Measurements from ENCODE around the gene CAMK2N2. TPM values are rescaled to one million over a fixed set of nuclear protein-coding genes. Genes with fewer than 3 reads are reported as not detected.

CAMK2N2 gene
- total RNA-seq, 1 donor from 2014 or later, result not detected

DNA sequence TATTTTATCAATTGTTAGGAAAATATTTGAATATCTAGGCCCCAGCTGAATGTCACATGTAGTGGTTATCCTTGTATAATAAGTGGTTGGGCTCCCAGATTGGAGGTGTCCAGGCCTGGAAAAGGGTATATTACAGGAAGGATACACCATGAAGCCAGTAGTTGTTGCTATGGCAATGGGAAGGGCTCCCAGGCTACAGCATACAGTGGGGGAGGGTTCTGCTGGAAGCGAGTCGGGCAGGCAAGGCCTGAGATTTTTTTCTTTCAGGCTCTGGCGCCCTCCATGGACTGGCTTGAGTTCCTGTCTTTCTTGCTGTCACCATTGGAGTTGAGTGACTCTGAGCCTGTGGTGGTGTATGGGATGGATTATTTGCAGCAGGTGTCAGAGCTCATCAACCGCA is 23.3 kb upstream of the CAMK2N2 start:
- peak; percentile 8 to 15 for ATAC-seq
- Histone ChIP-seq H3K27ac (no peak overlapping the region), H3K4me1 (no peaks in the 10 kb centered on the region), H3K36me3 (no peaks in the 10 kb centered on the region), H3K9me3 (no peaks in the 10 kb centered on the region), H3K27me3 (ENCODE audit: low read depth) (no peaks in the 10 kb centered on the region), H3K4me3 (no peak overlapping the region)
- TF ChIP-seq CTCF (IDR thresholded peaks at IDR 0.05), result no peak
- DNase-seq, result no peak
- intact Hi-C loops (cut with DNase I), result no loop called here

GRCh38 chr3:184283681-184284080 is 22.3 kb upstream of the CAMK2N2 start:
- Histone ChIP-seq H3K4me3 (no peak overlapping the region), H3K36me3 (no peaks in the 10 kb centered on the region), H3K27ac (no peak overlapping the region), H3K27me3 (ENCODE audit: low read depth) (no peaks in the 10 kb centered on the region), H3K9me3 (no peaks in the 10 kb centered on the region), H3K4me1 (no peaks in the 10 kb centered on the region)
- ATAC-seq (no peak), DNase-seq (no peak)
- TF ChIP-seq CTCF (IDR thresholded peaks at IDR 0.05), result no peak
- intact Hi-C loops (cut with DNase I), result no loop called here

GRCh38 chr3:184282941-184283340 is 21.6 kb upstream of the CAMK2N2 start:
- Histone ChIP-seq H3K27me3 (ENCODE audit: low read depth) (no peaks in the 10 kb centered on the region), H3K9me3 (no peaks in the 10 kb centered on the region), H3K27ac (no peak overlapping the region), H3K4me1 (no peaks in the 10 kb centered on the region), H3K36me3 (no peaks in the 10 kb centered on the region), H3K4me3 (no peak overlapping the region)
- no peak for TF ChIP-seq CTCF (IDR thresholded peaks at IDR 0.05)
- ATAC-seq (no peak), DNase-seq (no peak)
- intact Hi-C loops (cut with DNase I), result no loop called here

DNA sequence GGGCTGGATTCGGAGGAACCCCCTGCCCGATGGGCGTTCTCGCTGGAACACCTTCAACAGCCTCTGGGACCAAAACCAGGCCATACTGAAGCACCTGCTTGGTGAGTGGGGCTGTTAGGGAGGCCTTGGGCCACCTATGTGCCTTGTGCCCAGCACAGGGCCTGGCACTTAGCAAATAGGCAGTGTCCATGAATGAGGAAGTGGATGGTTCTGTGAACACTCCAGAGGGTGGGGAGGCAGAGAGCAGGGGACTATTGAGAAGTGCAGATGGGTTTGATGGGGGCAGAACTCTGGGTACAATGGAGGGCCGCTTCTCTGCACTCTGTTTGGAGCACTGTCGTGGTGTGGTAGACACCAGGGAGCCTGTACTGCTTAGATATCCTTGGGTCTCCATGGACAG is 16.0 kb upstream of the CAMK2N2 start:
- peak in 1 of 2 donors; percentile 14 for ATAC-seq
- intact Hi-C loops (cut with DNase I), result no loop called here

DNA sequence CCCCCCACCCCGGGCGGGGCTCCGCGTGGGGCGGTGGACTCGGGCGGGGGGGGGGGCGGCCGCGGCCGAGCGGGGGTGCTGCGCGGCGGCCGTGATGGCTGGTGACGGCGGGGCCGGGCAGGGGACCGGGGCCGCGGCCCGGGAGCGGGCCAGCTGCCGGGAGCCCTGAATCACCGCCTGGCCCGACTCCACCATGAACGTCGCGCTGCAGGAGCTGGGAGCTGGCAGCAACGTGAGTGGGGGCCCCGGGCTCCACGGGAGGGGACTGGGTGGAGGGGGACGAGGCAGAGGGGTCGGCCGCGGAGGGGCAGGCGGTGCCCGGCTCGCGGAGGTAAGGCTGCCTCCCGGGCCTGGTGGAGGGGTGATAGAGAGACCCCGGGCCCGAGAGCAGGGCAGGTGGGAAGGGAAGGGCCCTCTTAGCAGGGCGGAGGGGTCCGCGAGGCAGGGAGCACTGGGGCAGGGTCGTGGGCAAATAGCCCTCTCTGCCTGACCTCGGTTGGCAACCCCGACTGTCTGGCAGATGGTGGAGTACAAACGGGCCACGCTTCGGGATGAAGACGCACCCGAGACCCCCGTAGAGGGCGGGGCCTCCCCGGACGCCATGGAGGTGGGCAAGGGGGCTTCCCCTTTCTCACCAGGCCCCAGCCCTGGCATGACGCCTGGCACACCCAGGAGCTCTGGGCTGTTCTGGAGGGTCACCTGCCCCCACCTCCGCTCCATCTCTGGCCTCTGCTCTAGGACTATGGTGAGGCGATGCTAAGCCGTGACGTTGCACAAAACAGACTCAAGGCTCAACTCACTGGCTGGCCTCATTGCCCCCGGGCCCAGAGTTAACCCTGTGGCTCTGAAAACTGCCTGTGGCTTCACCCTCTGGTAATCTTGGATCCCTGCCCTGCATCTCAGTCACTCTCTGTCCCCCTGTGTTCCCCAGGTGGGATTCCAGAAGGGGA is 14.9 kb upstream of the CAMK2N2 start, which contains the start of gene ECE2:
TSS of gene ECE2 (plus strand) at position 62 of the 950 bp plus-strand sequence. CDS start at position 194, 132 bp downstream.
- no peak within 1 kb of the TSS for H3K4me3 ChIP-seq

More for the DNA sequence above, 16.0 kb upstream of the CAMK2N2 start:
- no peaks in the 10 kb centered on the region for H3K9me3 ChIP-seq
- DNase-seq, result no peak
- no peak for TF ChIP-seq CTCF (IDR thresholded peaks at IDR 0.05)
- no peaks in the 10 kb centered on the region for H3K4me1 ChIP-seq
- H3K27me3 ChIP-seq (ENCODE audit: low read depth), result peaks cover 39% of the 10 kb centered on the region
- no peaks in the 10 kb centered on the region for H3K36me3 ChIP-seq
- no peak overlapping the region for H3K27ac ChIP-seq
- H3K4me3 ChIP-seq, result no peak overlapping the region

More for the DNA sequence above, 14.9 kb upstream of the CAMK2N2 start, which contains the start of gene ECE2:
- no peaks in the 10 kb centered on the region for H3K36me3 ChIP-seq
- DNase-seq (no peak), ATAC-seq (peak in 1 of 2 donors; percentile 33)
- no peaks in the 10 kb centered on the region for H3K9me3 ChIP-seq
- no peaks in the 10 kb centered on the region for H3K4me1 ChIP-seq
- intact Hi-C loops (cut with DNase I), result no loop called here
- H3K27ac ChIP-seq, result no peak within 1 kb of the TSS
- H3K27me3 ChIP-seq (ENCODE audit: low read depth), result peaks cover 39% of the 10 kb centered on the region
- no peak for TF ChIP-seq CTCF (IDR thresholded peaks at IDR 0.05)

Data from lower lobe of right lung (tissue), 2 donors.